Activated T-helper 1 cell treated with anti-CD3 and anti-CD28 coated beads, Interleukin-12 subunit alpha, Interleukin-12 subunit beta, Interleukin-2, Interleukin-4 antibody, amounts not matched to agents 30 ng/mL and 10 ng/mL and 1 ng/mL, durations not matched to agents 14 hours and 24 hours and 36 hours (primary cell): ENCODE results near the gene LY6G6F. TPM values are rescaled to one million over a fixed set of nuclear protein-coding genes. Genes with fewer than 3 reads are reported as not detected.

Experiments
- DNase-seq: peaks from one replicate; pipeline ENCODE4 v3.0.0; 2021; ENCODE audit warnings: low spot score
- H3K27ac Mint-ChIP-seq: one replicate; pipeline ENCODE4 v1.8.0; 2021; ENCODE audit warnings: mild to moderate bottlenecking, mixed read lengths
- H3K27me3 Mint-ChIP-seq: one replicate; pipeline ENCODE4 v1.8.0; 2022; ENCODE audit warnings: mild to moderate bottlenecking, moderate library complexity, mixed read lengths; ENCODE audit not compliant: insufficient read depth
- H3K36me3 Mint-ChIP-seq: one replicate; pipeline ENCODE4 v1.8.0; 2021; ENCODE audit warnings: low read depth, mixed read lengths
- H3K4me1 Mint-ChIP-seq: one replicate; pipeline ENCODE4 v1.8.0; 2021; ENCODE audit warnings: low read depth, mixed read lengths
- H3K4me3 Mint-ChIP-seq: one replicate; pipeline ENCODE4 v1.8.0; 2021; ENCODE audit warnings: mild to moderate bottlenecking, moderate library complexity, mixed read lengths
- H3K9me3 Mint-ChIP-seq: one replicate; pipeline ENCODE4 v1.8.0; 2021; ENCODE audit warnings: mixed read lengths
- intact Hi-C: fragments of 100-400 bp; cut with micrococcal nuclease; formaldehyde crosslinking; loops from one replicate; pipeline ENCODE4 v1.15.1; 2024
- total RNA-seq: library from RNA; stranded (reverse); gene quantifications from 2 replicates; pipeline ENCODE4 v1.2.3, GENCODE V29; 2022

The LY6G6F gene
- total RNA-seq, 1 donor from 2014 or later: not detected

- Mint-ChIP-seq H3K36me3 (peaks cover 41% of the 10 kb centered on the region), H3K27me3 (peaks cover 3% of the 10 kb centered on the region), H3K4me3 (peak overlapping the region; percentile 98), H3K4me1 (peaks cover 59% of the 10 kb centered on the region), H3K27ac (peak overlapping the region; percentile 99), H3K9me3 (no peaks in the 10 kb centered on the region)
- intact Hi-C loops: loop anchor here (5.0 kb wide), 1 partner anchor 163 kb away; the partner anchor contains the start of gene LTA
- peak; percentile 56 for DNase-seq
Observed at GRCh38 chr6:31734821-31735406, 28.2 kb downstream of the LY6G6F start.

DNA sequence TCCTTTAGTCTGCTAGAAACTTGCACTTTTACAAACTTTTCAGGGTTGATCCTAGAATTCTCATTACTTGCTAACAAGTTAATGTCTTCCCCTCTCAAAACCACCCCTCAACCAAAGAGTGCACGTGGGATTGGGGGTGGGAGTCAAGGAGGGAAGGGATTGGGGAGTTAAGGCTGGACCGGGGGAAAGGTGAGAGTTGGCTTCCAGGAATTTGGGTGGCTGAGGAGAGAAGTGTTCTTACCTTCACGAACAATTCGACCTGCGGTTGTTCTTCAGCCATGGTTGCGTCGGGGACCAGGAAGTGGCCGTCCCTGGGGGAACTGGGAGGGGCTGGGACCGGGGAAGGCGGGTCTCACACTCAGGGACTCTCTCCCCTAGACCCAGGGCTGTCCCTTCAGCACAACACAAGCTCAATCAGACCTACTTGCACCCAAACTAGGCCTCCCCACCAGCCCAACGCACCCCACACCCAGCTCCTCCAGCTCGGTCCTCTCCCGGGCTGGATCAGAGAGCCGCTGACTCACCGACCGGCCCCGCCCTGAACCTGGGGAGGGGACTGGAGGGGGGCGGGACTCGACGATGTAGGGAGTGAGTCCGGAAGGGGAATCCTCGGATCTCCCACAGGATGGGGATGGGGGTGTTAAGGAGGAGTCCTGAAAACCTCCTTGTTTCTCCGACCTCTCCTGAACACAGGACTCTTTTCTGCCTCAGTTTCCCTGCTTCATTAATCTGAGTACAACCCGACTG lies 29.5 kb downstream of the LY6G6F start, which contains the start of gene CLIC1:
Gene CLIC1 (minus strand): TSS at position 510 of the 747 bp plus-strand sequence. CDS start 230 bp downstream, at position 280.
- H3K36me3 Mint-ChIP-seq: peaks cover 35% of the 10 kb centered on the region
- intact Hi-C loops: loop anchor here (1.0 to 5.0 kb wide), 3 partner anchors 33 to 164 kb away; partner anchors contain the start of genes ABHD16A, LSM2 and LTA
- H3K4me1 Mint-ChIP-seq: peaks cover 59% of the 10 kb centered on the region
- H3K9me3 Mint-ChIP-seq: no peaks in the 10 kb centered on the region
- peak within 1 kb of the TSS; percentile 98 for H3K4me3 Mint-ChIP-seq
- H3K27ac Mint-ChIP-seq: peak within 1 kb of the TSS; percentile 99
- peaks cover 3% of the 10 kb centered on the region for H3K27me3 Mint-ChIP-seq
- peak; percentile 80 for DNase-seq

DNA sequence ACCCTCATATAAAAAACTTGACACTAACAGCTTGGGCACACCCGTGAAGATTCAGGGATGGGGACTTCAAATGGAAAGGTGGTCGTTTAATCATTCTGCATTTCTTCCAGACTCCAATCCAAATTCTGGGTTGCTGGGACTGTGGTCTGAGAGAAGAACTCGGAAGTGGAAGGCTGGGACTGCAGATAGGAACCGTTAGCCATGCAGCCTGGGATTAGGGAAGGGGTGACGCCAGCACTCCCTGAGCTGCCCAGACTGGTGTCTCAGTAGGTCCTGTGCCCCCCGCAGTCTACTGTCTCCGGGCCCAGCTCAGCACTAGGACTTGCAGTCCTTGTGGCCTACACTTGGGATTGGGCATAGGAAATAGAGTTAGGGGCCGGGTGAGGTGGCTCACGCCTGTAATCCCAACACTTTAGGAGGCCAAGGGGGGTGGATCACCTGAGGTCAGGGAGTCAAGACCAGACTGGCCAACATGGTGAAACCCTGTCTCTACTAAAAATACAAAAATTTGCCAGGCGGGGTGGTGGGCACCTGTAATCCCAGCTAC lies 30.2 kb downstream of the LY6G6F start:
- Mint-ChIP-seq H3K36me3 (peaks cover 35% of the 10 kb centered on the region), H3K27me3 (peaks cover 3% of the 10 kb centered on the region), H3K4me3 (peak overlapping the region; percentile 98), H3K27ac (peak overlapping the region; percentile 99), H3K4me1 (peaks cover 66% of the 10 kb centered on the region), H3K9me3 (no peaks in the 10 kb centered on the region)
- intact Hi-C loops: loop anchor here (1.0 to 5.0 kb wide), 3 partner anchors 34 to 165 kb away; partner anchors contain the start of genes ABHD16A, LSM2 and LTA
- DNase-seq: no peak

- intact Hi-C loops: loop anchor here (5.0 kb wide), 1 partner anchor 165 kb away; the partner anchor contains the start of gene LTA
- Mint-ChIP-seq H3K27me3 (peaks cover 3% of the 10 kb centered on the region), H3K27ac (peak overlapping the region; percentile 99), H3K4me1 (peaks cover 66% of the 10 kb centered on the region), H3K9me3 (no peaks in the 10 kb centered on the region), H3K36me3 (peaks cover 36% of the 10 kb centered on the region), H3K4me3 (peak overlapping the region; percentile 98)
- no peak for DNase-seq
Observed at GRCh38 chr6:31737315-31737990, 30.8 kb downstream of the LY6G6F start.

- intact Hi-C loops: loop anchor here (1.0 to 5.0 kb wide), 6 partner anchors 9 to 191 kb away; partner anchors contain the start of genes ATP6V1G2, DDAH2, HSPA1B and LTA
- peaks cover 3% of the 10 kb centered on the region for H3K27me3 Mint-ChIP-seq
- H3K4me3 Mint-ChIP-seq: peak overlapping the region; percentile 98
- H3K4me1 Mint-ChIP-seq: peaks cover 73% of the 10 kb centered on the region
- peaks cover 41% of the 10 kb centered on the region for H3K36me3 Mint-ChIP-seq
- H3K27ac Mint-ChIP-seq: peak overlapping the region; percentile 99
- peak; percentile 70 for DNase-seq
- no peaks in the 10 kb centered on the region for H3K9me3 Mint-ChIP-seq
Observed at GRCh38 chr6:31737991-31738979, 31.6 kb downstream of the LY6G6F start.

DNA sequence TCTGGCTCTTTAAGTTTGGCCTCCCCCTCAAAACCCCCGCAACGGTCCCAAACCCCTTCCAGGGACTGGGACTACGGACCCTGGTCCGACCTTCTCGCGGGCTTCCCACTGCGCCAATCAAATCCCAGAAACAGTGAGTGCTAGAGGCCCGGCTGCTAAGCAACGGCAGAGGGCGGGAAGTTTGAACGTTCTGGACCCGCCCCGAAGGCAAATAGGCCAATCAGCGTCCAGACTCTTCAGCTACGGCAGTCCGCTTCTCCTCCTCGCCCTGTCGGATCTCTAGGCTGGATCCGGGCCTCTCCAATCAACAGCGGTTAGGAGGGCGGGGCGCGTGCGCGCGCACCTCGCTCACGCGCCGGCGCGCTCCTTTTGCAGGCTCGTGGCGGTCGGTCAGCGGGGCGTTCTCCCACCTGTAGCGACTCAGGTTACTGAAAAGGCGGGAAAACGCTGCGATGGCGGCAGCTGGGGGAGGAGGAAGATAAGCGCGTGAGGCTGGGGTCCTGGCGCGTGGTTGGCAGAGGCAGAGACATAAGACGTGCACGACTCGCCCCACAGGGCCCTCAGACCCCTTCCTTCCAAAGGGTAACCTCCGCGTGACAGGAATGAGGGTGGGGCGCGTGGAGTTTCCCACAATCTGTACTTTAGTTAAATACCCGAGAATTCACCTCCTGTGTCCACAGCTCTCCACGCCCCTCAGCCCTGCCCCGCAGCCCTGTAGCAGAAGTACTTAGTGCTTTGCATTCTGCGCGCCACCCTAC lies 33.2 kb downstream of the LY6G6F start, which contains the start of gene MSH5:
Gene MSH5 (plus strand): TSS at position 367 of the 758 bp plus-strand sequence. CDS start 462 bp downstream, outside the sequence.
- Mint-ChIP-seq H3K9me3 (no peaks in the 10 kb centered on the region), H3K4me3 (peak within 1 kb of the TSS; percentile 98), H3K4me1 (peaks cover 64% of the 10 kb centered on the region), H3K27ac (peak within 1 kb of the TSS; percentile 99), H3K27me3 (peaks cover 3% of the 10 kb centered on the region), H3K36me3 (peaks cover 31% of the 10 kb centered on the region)
- intact Hi-C loops: loop anchor here (1.0 to 5.0 kb wide), 9 partner anchors 55 to 438 kb away; partner anchors contain the start of genes ATP6V1G2, HSPA1B, LTA and NFKBIL1
- DNase-seq: peak; percentile 97

DNA sequence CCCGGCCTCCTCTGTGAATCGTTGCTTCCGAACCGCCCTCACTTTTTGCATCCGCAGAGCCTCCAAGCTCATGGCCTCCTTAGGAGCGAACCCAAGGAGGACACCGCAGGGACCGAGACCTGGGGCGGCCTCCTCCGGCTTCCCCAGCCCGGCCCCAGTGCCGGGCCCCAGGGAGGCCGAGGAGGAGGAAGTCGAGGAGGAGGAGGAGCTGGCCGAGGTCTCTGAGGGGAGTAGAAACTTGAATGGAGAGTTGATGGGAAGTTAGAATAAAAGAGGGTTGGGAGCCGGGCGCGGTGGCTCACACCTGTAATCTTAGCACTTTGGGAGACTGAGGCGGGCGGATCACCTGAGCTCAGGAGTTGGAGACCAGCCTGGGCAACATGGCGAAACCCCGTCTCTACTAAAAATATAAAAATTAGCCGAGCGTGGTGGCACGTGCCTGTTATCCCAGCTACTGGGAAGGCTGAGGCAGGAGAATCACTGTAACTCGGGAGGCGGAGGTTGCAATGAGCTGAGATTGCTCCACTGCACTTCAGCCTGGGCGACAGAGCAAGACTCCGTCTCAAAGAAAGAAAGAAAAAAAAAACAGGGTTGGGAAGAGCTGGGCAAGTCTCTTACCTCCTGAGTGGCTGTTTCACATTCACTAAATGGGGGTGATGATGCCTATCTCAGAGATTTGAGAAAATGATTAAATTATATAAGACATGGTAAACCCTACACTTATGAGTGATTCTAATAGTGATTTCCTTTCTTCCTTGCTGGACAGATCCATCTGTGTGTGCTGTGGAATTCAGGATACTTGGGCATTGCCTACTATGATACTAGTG lies 33.9 kb downstream of the LY6G6F start:
- H3K36me3 Mint-ChIP-seq: peaks cover 30% of the 10 kb centered on the region

GRCh38 chr6:31741815-31742214 lies 35.1 kb downstream of the LY6G6F start:
- peak overlapping the region; percentile 90 for H3K4me3 Mint-ChIP-seq
- no peak overlapping the region for H3K27ac Mint-ChIP-seq
- H3K9me3 Mint-ChIP-seq: no peaks in the 10 kb centered on the region
- intact Hi-C loops: no loop called here
- peaks cover 29% of the 10 kb centered on the region for H3K36me3 Mint-ChIP-seq
- no peak for DNase-seq
- peaks cover 58% of the 10 kb centered on the region for H3K4me1 Mint-ChIP-seq
- no peaks in the 10 kb centered on the region for H3K27me3 Mint-ChIP-seq

More for the DNA sequence above, 33.9 kb downstream of the LY6G6F start:
- Mint-ChIP-seq H3K4me3 (peak overlapping the region; percentile 90), H3K4me1 (peaks cover 61% of the 10 kb centered on the region), H3K27me3 (peaks cover 3% of the 10 kb centered on the region), H3K27ac (peak overlapping the region; percentile 99), H3K9me3 (no peaks in the 10 kb centered on the region)
- intact Hi-C loops: no loop called here
- DNase-seq: no peak

DNA sequence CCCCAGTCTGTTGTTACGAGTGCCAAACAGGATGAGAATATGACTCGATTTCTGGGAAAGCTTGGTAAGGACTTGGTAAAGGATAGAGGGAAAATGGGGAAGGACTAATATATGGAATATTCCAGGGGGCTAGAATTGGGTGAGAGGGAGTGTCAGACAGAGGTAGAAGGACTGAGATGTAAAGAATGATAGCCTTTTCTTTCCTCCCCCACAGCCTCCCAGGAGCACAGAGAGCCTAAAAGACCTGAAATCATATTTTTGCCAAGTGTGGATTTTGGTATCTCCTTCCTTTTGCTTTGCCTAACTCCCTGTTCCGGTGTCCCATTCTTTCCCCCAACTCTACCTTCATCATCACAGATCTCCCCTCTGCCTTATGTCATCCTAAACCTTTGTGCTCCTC lies 36.2 kb downstream of the LY6G6F start:
- intact Hi-C loops: no loop called here
- Mint-ChIP-seq H3K4me1 (peaks cover 47% of the 10 kb centered on the region), H3K27ac (no peak overlapping the region), H3K9me3 (no peaks in the 10 kb centered on the region), H3K27me3 (no peaks in the 10 kb centered on the region), H3K36me3 (peaks cover 32% of the 10 kb centered on the region), H3K4me3 (peak overlapping the region; percentile 13)
- DNase-seq: no peak

- no peak for DNase-seq
Observed at GRCh38 chr6:31744422-31744821, 37.8 kb downstream of the LY6G6F start.

More at GRCh38 chr6:31744422-31744821, 37.8 kb downstream of the LY6G6F start:
- no peaks in the 10 kb centered on the region for H3K27me3 Mint-ChIP-seq
- no peaks in the 10 kb centered on the region for H3K9me3 Mint-ChIP-seq
- H3K4me3 Mint-ChIP-seq: no peak overlapping the region
- peaks cover 35% of the 10 kb centered on the region for H3K36me3 Mint-ChIP-seq
- H3K4me1 Mint-ChIP-seq: peaks cover 32% of the 10 kb centered on the region
- peak overlapping the region; percentile 57 for H3K27ac Mint-ChIP-seq
- intact Hi-C loops: no loop called here
